A673 (cell line): ENCODE results near the gene WNT5A.

Experiments
- EZH2 ChIP-seq: fragments of 200-600 bp; sonication (generic); IDR thresholded peaks from 2 replicates; pipeline ENCODE4 v1.6.1; 2017; ENCODE audit warnings: borderline replicate concordance, low read depth, mild to moderate bottlenecking, mixed read lengths, antibody characterized with exemption, low read length; ENCODE audit not compliant: poor library complexity, severe bottlenecking
- TF ChIP-seq, protein P1 (sequence below): fragments of 300-800, 200-600 bp; sonication (generic); conservative IDR thresholded peaks from 2 replicates; pipeline ENCODE4 v1.5.1; 2017; ENCODE audit warnings: low read depth, mild to moderate bottlenecking, antibody characterized with exemption, low read length, moderate library complexity, mixed read lengths

DNA sequence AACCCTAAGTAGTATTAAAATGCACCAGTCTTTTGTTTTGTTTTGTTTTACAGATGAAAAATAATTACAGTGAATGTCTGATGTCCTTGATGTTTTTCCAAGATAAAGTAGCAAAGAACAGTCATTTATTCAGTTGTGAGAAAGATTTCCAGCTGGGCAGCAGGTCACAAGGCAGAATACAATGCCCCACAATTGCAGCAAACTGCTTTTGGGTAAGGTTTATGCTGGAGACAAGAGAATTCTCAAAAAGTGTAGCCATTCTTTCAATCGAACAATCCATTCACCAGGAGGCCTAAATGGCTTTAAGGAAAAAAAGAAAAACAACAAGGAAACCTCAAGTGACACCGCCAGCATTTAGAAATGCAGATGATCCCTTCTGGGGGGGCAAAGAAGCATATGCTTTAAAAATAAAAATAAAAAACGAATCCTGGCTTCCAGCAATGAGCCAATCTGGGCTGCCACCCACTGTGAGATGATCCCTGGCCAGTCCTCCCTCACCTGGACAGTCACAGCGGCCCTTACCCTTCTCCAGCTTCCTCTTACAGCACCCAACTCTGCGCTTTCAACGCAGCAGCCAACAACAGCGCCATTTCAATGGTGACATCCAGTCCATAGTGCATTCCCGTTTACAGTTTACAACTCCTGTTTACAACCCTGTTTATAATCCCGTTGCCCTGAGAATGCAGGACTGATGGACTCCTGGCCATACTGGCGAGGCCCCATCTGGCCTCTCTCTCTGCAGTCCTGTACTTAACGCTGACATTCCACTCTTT lies 25.7 kb upstream of the WNT5A start:
- no peak for TF ChIP-seq EZH2
- TF ChIP-seq, protein P1, sequence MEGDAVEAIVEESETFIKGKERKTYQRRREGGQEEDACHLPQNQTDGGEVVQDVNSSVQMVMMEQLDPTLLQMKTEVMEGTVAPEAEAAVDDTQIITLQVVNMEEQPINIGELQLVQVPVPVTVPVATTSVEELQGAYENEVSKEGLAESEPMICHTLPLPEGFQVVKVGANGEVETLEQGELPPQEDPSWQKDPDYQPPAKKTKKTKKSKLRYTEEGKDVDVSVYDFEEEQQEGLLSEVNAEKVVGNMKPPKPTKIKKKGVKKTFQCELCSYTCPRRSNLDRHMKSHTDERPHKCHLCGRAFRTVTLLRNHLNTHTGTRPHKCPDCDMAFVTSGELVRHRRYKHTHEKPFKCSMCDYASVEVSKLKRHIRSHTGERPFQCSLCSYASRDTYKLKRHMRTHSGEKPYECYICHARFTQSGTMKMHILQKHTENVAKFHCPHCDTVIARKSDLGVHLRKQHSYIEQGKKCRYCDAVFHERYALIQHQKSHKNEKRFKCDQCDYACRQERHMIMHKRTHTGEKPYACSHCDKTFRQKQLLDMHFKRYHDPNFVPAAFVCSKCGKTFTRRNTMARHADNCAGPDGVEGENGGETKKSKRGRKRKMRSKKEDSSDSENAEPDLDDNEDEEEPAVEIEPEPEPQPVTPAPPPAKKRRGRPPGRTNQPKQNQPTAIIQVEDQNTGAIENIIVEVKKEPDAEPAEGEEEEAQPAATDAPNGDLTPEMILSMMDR: no peak
